ENCODE measurements around the gene ZNF609. TPM values are rescaled to one million over a fixed set of nuclear protein-coding genes. Genes with fewer than 3 reads are reported as not detected.
A peak's percentile ranks its signal among the peaks of the same experiment; 100 is the strongest.

Gene ZNF609
- total and polyA plus RNA-seq, 2 of the 13 experiments (the other 11 are each of a cell fraction or from before 2014, with no cell fraction given): 8.9 to 9.9 TPM

- no peak for TF ChIP-seq FUBP1 (CRISPR knock-in tag; IDR thresholded peaks at IDR 0.05; ENCODE audit: borderline replicate concordance)
- TF ChIP-seq, protein P1, sequence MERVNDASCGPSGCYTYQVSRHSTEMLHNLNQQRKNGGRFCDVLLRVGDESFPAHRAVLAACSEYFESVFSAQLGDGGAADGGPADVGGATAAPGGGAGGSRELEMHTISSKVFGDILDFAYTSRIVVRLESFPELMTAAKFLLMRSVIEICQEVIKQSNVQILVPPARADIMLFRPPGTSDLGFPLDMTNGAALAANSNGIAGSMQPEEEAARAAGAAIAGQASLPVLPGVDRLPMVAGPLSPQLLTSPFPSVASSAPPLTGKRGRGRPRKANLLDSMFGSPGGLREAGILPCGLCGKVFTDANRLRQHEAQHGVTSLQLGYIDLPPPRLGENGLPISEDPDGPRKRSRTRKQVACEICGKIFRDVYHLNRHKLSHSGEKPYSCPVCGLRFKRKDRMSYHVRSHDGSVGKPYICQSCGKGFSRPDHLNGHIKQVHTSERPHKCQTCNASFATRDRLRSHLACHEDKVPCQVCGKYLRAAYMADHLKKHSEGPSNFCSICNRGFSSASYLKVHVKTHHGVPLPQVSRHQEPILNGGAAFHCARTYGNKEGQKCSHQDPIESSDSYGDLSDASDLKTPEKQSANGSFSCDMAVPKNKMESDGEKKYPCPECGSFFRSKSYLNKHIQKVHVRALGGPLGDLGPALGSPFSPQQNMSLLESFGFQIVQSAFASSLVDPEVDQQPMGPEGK (CRISPR knock-in tag; IDR thresholded peaks at IDR 0.05): no peak
- TF ChIP-seq TAF1 (CRISPR knock-in tag; IDR thresholded peaks at IDR 0.05): no peak
- TF ChIP-seq, protein P2, sequence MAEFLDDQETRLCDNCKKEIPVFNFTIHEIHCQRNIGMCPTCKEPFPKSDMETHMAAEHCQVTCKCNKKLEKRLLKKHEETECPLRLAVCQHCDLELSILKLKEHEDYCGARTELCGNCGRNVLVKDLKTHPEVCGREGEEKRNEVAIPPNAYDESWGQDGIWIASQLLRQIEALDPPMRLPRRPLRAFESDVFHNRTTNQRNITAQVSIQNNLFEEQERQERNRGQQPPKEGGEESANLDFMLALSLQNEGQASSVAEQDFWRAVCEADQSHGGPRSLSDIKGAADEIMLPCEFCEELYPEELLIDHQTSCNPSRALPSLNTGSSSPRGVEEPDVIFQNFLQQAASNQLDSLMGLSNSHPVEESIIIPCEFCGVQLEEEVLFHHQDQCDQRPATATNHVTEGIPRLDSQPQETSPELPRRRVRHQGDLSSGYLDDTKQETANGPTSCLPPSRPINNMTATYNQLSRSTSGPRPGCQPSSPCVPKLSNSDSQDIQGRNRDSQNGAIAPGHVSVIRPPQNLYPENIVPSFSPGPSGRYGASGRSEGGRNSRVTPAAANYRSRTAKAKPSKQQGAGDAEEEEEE (CRISPR knock-in tag; IDR thresholded peaks at IDR 0.05; ENCODE audit: borderline replicate concordance): no peak
- no peak for TF ChIP-seq ZNF329 (CRISPR knock-in tag; IDR thresholded peaks at IDR 0.05; ENCODE audit: low read depth)
- peak; percentile 70; the same call in 1 of the 2 replicates for TF ChIP-seq ZMYM3 (CRISPR knock-in tag; IDR thresholded peaks at IDR 0.05)
- TF ChIP-seq, protein P3, sequence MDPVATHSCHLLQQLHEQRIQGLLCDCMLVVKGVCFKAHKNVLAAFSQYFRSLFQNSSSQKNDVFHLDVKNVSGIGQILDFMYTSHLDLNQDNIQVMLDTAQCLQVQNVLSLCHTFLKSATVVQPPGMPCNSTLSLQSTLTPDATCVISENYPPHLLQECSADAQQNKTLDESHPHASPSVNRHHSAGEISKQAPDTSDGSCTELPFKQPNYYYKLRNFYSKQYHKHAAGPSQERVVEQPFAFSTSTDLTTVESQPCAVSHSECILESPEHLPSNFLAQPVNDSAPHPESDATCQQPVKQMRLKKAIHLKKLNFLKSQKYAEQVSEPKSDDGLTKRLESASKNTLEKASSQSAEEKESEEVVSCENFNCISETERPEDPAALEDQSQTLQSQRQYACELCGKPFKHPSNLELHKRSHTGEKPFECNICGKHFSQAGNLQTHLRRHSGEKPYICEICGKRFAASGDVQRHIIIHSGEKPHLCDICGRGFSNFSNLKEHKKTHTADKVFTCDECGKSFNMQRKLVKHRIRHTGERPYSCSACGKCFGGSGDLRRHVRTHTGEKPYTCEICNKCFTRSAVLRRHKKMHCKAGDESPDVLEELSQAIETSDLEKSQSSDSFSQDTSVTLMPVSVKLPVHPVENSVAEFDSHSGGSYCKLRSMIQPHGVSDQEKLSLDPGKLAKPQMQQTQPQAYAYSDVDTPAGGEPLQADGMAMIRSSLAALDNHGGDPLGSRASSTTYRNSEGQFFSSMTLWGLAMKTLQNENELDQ (CRISPR knock-in tag; IDR thresholded peaks at IDR 0.05; ENCODE audit: borderline replicate concordance): no peak
- peak; percentile 59; the same call in 1 of the 2 replicates for TF ChIP-seq HDAC2 (CRISPR knock-in tag; IDR thresholded peaks at IDR 0.05)
- no peak for TF ChIP-seq CEBPZ (IDR thresholded peaks at IDR 0.05; ENCODE audit: low read length)
Observed at GRCh38 chr15:64640146-64640871, 179.9 kb downstream of the ZNF609 start (continued).
